ENCODE results near the gene NPIPB8.
"Not testable (repeated sequence)": the region's sequence is repeated elsewhere in the genome, so short reads cannot be mapped to it uniquely, and the experiment has no call there.

- not testable (repeated sequence) for TF ChIP-seq ZNF274 (IDR thresholded peaks at IDR 0.05; ENCODE audit: low read depth, low read length); SUZ12 (IDR thresholded peaks at IDR 0.05; ENCODE audit: extremely low read depth, insufficient read depth, insufficient read length)
Measured at GRCh38 chr16:28630905-28631304, 7.0 kb upstream of the NPIPB8 start.

All from NT2/D1 (cell line).